Urinary bladder (tissue), 4 donors: Measurements from ENCODE around the gene TRIOBP. TPM values are rescaled to one million over a fixed set of nuclear protein-coding genes. Genes with fewer than 3 reads are reported as not detected.

Source experiments
- DNase-seq: peaks from one replicate; pipeline ENCODE4 v3.0.0-alpha.2; 2015; ENCODE audit errors: extremely low spot score
- H3K27ac ChIP-seq: one replicate; pipeline ENCODE4 v1.5.1; 2013; ENCODE audit warnings: low read depth, mild to moderate bottlenecking, moderate library complexity
- H3K36me3 ChIP-seq: one replicate; pipeline ENCODE4 v1.6.1; 2013; ENCODE audit warnings: mild to moderate bottlenecking, moderate library complexity; ENCODE audit not compliant: insufficient read depth
- H3K4me1 ChIP-seq: one replicate; pipeline ENCODE4 v1.6.1; 2013; ENCODE audit warnings: mild to moderate bottlenecking, moderate library complexity; ENCODE audit not compliant: insufficient read depth
- H3K4me3 ChIP-seq: one replicate; pipeline ENCODE4 v1.5.1; 2013; ENCODE audit warnings: low read depth, low read length
- WGBS: extraction: QIAGEN DNeasy Blood & Tissue Kit; methylation state at CpG from one replicate; pipeline ENCODE4 v1.1.7; 2013; 5-methylcytosine and 5-hydroxymethylcytosine counted together
- polyA plus RNA-seq: library from polyadenylated mRNA; stranded (reverse); fragments of 200-250 nt; gene quantifications from one replicate; pipeline ENCODE4 v1.2.3, GENCODE V29; 2013
- small RNA-seq: library from RNA; depleted of rRNA; stranded (forward); fragments of <200 nt; gene quantifications from one replicate; pipeline ENCODE3, GENCODE V24; 2014
- total RNA-seq: library from RNA; depleted of rRNA; stranded (reverse); fragments of >200 nt; gene quantifications from one replicate; pipeline ENCODE4 v1.2.3, GENCODE V29; 2014
- donor health status: healthy with polysubstance abuse.
- donor health status: healthy.

Gene TRIOBP
- total and polyA plus RNA-seq, 2 donors: 64.2 to 140 TPM

DNA sequence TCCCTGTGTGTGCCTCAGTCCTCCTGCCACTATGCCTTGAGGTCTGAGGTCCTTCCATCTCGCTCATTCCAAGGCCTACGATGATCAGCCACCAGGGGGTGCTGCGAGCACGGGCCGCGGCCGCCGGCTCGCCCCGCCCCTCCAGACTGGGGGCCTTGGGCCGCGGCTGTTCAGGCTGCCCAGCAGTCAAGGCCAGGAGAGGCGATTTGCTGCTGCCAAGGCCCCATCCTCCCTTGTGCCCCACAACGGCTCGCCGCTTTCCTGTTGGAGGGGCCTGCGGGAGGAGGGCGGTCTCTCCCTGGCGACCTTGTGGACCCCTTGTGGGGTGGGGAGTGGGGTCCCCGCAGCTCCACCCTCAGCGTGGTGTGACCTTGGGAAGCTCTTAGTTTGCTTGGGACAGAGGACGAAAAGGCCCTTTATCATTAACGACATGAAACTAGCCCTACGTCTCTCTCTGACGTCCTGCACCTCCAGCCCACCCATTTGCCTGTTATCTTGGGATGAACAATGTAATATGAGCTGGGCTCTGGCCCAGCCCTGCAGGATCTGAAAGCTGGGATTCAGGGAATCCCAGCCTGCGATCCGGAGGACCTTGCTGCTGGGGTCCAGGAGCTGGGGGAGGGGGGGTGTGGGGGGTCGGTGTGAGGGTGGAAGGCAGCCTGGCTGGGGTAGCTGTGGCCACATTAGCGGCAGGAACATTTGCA is 121.0 kb downstream of the TRIOBP start:
- H3K4me1 ChIP-seq: no peaks in the 10 kb centered on the region
- no peak overlapping the region for H3K27ac ChIP-seq
- H3K4me3 ChIP-seq: peak overlapping the region; percentile 24
- 2% methylated on average over 29 of the region's 29 CpGs for WGBS
- no peaks in the 10 kb centered on the region for H3K36me3 ChIP-seq
- no peak for DNase-seq

GRCh38 chr22:37818409-37819104 is 121.7 kb downstream of the TRIOBP start:
- H3K27ac ChIP-seq: no peak overlapping the region
- peak overlapping the region; percentile 24 for H3K4me3 ChIP-seq
- H3K36me3 ChIP-seq: no peaks in the 10 kb centered on the region
- no peaks in the 10 kb centered on the region for H3K4me1 ChIP-seq
- 2% methylated on average over 68 of the region's 68 CpGs for WGBS
- DNase-seq: no peak

GRCh38 chr22:37819105-37819433 is 122.2 kb downstream of the TRIOBP start:
- H3K27ac ChIP-seq: no peak overlapping the region
- WGBS: 27% methylated on average over 14 of the region's 14 CpGs
- H3K4me1 ChIP-seq: no peaks in the 10 kb centered on the region
- no peak overlapping the region for H3K4me3 ChIP-seq
- H3K36me3 ChIP-seq: no peaks in the 10 kb centered on the region
- DNase-seq: no peak

DNA sequence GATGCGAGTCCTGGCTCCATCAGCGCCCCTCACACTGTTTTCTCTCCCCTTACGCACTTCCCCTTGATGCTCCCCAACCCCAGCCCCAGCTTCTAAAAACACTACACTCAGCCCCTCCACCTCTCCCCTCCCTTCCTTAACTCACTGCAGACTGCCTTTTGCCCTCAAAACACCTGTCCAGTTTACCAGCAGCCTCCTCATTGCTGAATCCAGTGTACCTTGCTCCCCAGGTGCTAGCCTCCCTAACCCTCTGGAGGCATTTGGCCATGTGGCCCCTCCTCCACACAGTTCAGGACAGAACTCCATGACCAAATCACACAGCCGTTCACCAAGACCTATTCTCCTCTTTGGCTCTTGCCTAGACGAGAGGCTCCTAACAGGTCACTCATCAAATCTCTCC is 123.5 kb downstream of the TRIOBP start:
- no peak for DNase-seq
- H3K4me1 ChIP-seq: peaks cover 3% of the 10 kb centered on the region
- no peaks in the 10 kb centered on the region for H3K36me3 ChIP-seq
- H3K27ac ChIP-seq: no peak overlapping the region
- 93% methylated on average over 5 of the region's 5 CpGs for WGBS
- no peak overlapping the region for H3K4me3 ChIP-seq

DNA sequence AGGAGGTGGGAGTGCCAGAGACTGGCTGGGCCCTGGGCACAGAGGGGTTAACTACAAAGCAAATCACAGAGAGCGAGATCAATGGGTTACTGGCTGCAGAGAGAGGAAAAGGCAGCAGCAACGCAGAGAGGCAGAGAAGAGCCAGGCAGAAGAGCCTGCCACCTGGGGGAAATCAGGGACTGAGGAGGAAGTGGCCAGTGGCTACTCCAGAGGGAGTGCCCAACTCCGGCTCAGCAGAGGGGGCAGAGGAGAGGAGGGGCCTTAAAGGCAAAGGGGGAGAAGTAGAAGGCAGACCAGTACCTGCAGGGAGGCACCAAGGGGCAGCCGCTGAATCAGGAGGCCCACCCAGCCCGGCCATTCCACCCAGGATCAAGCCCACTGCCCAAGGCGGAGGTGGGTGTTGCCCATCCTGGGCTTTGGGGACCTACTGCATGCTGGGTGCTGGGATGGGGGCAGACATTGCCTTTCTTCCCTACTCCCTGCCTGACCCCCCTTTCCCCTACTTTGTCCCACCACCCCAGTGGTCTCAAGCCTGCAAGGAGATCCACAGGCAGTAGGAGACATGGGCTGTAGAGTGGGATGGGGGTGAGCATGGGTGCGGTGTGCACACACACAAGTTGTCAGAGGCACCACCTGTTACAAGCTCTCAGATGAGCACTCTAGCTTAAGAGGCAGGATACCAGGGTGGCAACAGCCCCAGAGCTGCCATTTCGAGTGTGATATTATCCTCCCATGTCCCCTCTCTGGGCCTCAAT is 125.4 kb downstream of the TRIOBP start:
- 49% methylated on average over 8 of the region's 8 CpGs for WGBS
- DNase-seq: no peak
- peaks cover 3% of the 10 kb centered on the region for H3K4me1 ChIP-seq

GRCh38 chr22:37823134-37823985 is 126.5 kb downstream of the TRIOBP start, which contains the start of gene GALR3:
GALR3 (plus strand) TSS chr22:37823382; CDS start chr22:37823407, 25 bp downstream.
- WGBS: 64% methylated on average over 21 of the region's 21 CpGs
- DNase-seq: no peak
- H3K4me1 ChIP-seq: peaks cover 3% of the 10 kb centered on the region
- no peaks in the 10 kb centered on the region for H3K36me3 ChIP-seq
- no peak within 1 kb of the TSS for H3K4me3 ChIP-seq
- H3K27ac ChIP-seq: no peak within 1 kb of the TSS

More for the DNA sequence above, 125.4 kb downstream of the TRIOBP start:
- no peaks in the 10 kb centered on the region for H3K36me3 ChIP-seq
- H3K4me3 ChIP-seq: no peak overlapping the region
- H3K27ac ChIP-seq: no peak overlapping the region

GRCh38 chr22:37824674-37825641 is 128.1 kb downstream of the TRIOBP start:
- 8% methylated on average over 135 of the region's 135 CpGs for WGBS
- no peak for DNase-seq

More at GRCh38 chr22:37824674-37825641, 128.1 kb downstream of the TRIOBP start:
- Histone ChIP-seq H3K27ac (no peak overlapping the region), H3K4me1 (peaks cover 3% of the 10 kb centered on the region), H3K4me3 (peak overlapping the region; percentile 30), H3K36me3 (no peaks in the 10 kb centered on the region)

Small RNA genes within 50 kb of the gene (small RNA-seq; reads per million reads assigned to genes)
- gene RN7SL385P: 0.15 reads per million

Other genes starting within 250 kb of the TRIOBP start
- gene MFNG, start 210.7 kb upstream of the TRIOBP start, total RNA-seq: 6.7 TPM
- gene MFNG, start 210.7 kb upstream of the TRIOBP start, polyA plus RNA-seq: 24.8 TPM
- 4.5 TPM for gene CARD10, start 177.6 kb upstream of the TRIOBP start, total RNA-seq
- gene CARD10, start 177.6 kb upstream of the TRIOBP start, polyA plus RNA-seq: 16.6 TPM
- gene CDC42EP1, start 136.6 kb upstream of the TRIOBP start, total RNA-seq: 6.6 TPM
- 34.5 TPM for gene CDC42EP1, start 136.6 kb upstream of the TRIOBP start, polyA plus RNA-seq
- gene LGALS2, start 117.0 kb upstream of the TRIOBP start, total RNA-seq: not detected
- 0.37 TPM for gene LGALS2, start 117.0 kb upstream of the TRIOBP start, polyA plus RNA-seq
- 29.3 TPM for gene GGA1, start 88.2 kb upstream of the TRIOBP start, total RNA-seq
- gene GGA1, start 88.2 kb upstream of the TRIOBP start, polyA plus RNA-seq: 45.4 TPM
- gene SH3BP1, start 57.4 kb upstream of the TRIOBP start, total RNA-seq: 10.9 TPM
- gene SH3BP1, start 57.4 kb upstream of the TRIOBP start, polyA plus RNA-seq: 11.3 TPM
- 3.2 TPM for gene PDXP, start 38.3 kb upstream of the TRIOBP start, total RNA-seq
- 15.1 TPM for gene PDXP, start 38.3 kb upstream of the TRIOBP start, polyA plus RNA-seq
- gene LGALS1, start 21.4 kb upstream of the TRIOBP start, total RNA-seq: 1,499 TPM
- 1,781 TPM for gene LGALS1, start 21.4 kb upstream of the TRIOBP start, polyA plus RNA-seq
- 8.7 TPM for gene NOL12, start 10.7 kb upstream of the TRIOBP start, total RNA-seq
- 17.9 TPM for gene NOL12, start 10.7 kb upstream of the TRIOBP start, polyA plus RNA-seq
- gene GCAT, start 110.9 kb downstream of the TRIOBP start, total RNA-seq: 9.3 TPM
- gene GCAT, start 110.9 kb downstream of the TRIOBP start, polyA plus RNA-seq: 17.0 TPM
- not detected for gene GALR3, start 126.3 kb downstream of the TRIOBP start, total RNA-seq
- gene GALR3, start 126.3 kb downstream of the TRIOBP start, polyA plus RNA-seq: not detected
- gene ANKRD54, start 147.3 kb downstream of the TRIOBP start, total RNA-seq: 8.5 TPM
- gene ANKRD54, start 147.3 kb downstream of the TRIOBP start, polyA plus RNA-seq: 26.2 TPM
- gene EIF3L, start 152.4 kb downstream of the TRIOBP start, total RNA-seq: 398 TPM
- 404 TPM for gene EIF3L, start 152.4 kb downstream of the TRIOBP start, polyA plus RNA-seq
- gene MICALL1, start 209.2 kb downstream of the TRIOBP start, total RNA-seq: 22.7 TPM
- 69.5 TPM for gene MICALL1, start 209.2 kb downstream of the TRIOBP start, polyA plus RNA-seq